A549 (cell line): Measurements from ENCODE around the gene SAMD3.

Source experiments
- CBX8 ChIP-seq: fragments of 200-600 bp; sonication (generic); IDR thresholded peaks from 2 replicates; pipeline ENCODE4 v1.6.1; 2016
- E2F6 ChIP-seq: IDR thresholded peaks from 2 replicates; pipeline ENCODE4 v1.6.1; 2012; ENCODE audit warnings: low read depth, borderline replicate concordance
- EHF ChIP-seq: fragments of 250-450 bp; sonication (Bioruptor Pico); IDR thresholded peaks from 2 replicates; pipeline ENCODE4 v1.5.0; 2020; ENCODE audit warnings: mild to moderate bottlenecking
- EP300 ChIP-seq, 2 experiments: fragments of >200 bp; sonication (Bioruptor Twin); formaldehyde crosslinking; IDR thresholded peaks; 2 replicates in 1 of 2; 3 replicates in 1 of 2; pipeline ENCODE4 v1.6.1; 2016 to 2017
- JUN ChIP-seq, 2 experiments: fragments of >200 bp; sonication (Bioruptor Twin); formaldehyde crosslinking; IDR thresholded peaks; 2 replicates in 1 of 2; 3 replicates in 1 of 2; pipeline ENCODE4 v1.6.1; 2016 to 2017
- MAFK ChIP-seq: fragments of 450-650 bp; IDR thresholded peaks from 2 replicates; pipeline ENCODE4 v1.6.1; 2014; ENCODE audit not compliant: partially characterized antibody
- MYC ChIP-seq: IDR thresholded peaks from 2 replicates; pipeline ENCODE4 v1.6.1; 2012; ENCODE audit warnings: mild to moderate bottlenecking, inconsistent platforms, low read length, improper control_type of control experiment, borderline replicate concordance
- POLR2A ChIP-seq: IDR thresholded peaks from 2 replicates; pipeline ENCODE4 v1.6.1; 2012; ENCODE audit warnings: mild to moderate bottlenecking, low read length
- RAD21 ChIP-seq, 2 experiments: fragments of >200 bp in 1 of 2; sonication (Bioruptor Twin) in 1 of 2; formaldehyde crosslinking in 1 of 2; IDR thresholded peaks in 1 of 2; conservative IDR thresholded peaks in 1 of 2; 2 replicates in 1 of 2; 3 replicates in 1 of 2; pipeline ENCODE4 v1.6.1; 2012 to 2018; ENCODE audit warnings: inconsistent platforms in 1 of 2
- SMC3 ChIP-seq: fragments of >200 bp; sonication (Bioruptor Twin); formaldehyde crosslinking; IDR thresholded peaks from 3 replicates; pipeline ENCODE4 v1.6.1; 2018; ENCODE audit warnings: inconsistent platforms
- SREBF2 ChIP-seq: fragments of 450-650 bp; IDR thresholded peaks from 2 replicates; pipeline ENCODE4 v1.6.1; 2014; ENCODE audit warnings: mild to moderate bottlenecking, moderate library complexity
- USF2 ChIP-seq: fragments of 450-650 bp; IDR thresholded peaks from 2 replicates; pipeline ENCODE4 v1.6.1; 2014; ENCODE audit warnings: antibody characterized with exemption
- TF ChIP-seq, protein P1 (sequence below): fragments of >200 bp; sonication (Bioruptor Twin); formaldehyde crosslinking; IDR thresholded peaks from 3 replicates; pipeline ENCODE4 v1.5.1; 2016

- TF ChIP-seq SREBF2, result no peak
- no peak for TF ChIP-seq MYC
- TF ChIP-seq, protein P1, sequence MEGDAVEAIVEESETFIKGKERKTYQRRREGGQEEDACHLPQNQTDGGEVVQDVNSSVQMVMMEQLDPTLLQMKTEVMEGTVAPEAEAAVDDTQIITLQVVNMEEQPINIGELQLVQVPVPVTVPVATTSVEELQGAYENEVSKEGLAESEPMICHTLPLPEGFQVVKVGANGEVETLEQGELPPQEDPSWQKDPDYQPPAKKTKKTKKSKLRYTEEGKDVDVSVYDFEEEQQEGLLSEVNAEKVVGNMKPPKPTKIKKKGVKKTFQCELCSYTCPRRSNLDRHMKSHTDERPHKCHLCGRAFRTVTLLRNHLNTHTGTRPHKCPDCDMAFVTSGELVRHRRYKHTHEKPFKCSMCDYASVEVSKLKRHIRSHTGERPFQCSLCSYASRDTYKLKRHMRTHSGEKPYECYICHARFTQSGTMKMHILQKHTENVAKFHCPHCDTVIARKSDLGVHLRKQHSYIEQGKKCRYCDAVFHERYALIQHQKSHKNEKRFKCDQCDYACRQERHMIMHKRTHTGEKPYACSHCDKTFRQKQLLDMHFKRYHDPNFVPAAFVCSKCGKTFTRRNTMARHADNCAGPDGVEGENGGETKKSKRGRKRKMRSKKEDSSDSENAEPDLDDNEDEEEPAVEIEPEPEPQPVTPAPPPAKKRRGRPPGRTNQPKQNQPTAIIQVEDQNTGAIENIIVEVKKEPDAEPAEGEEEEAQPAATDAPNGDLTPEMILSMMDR, result no peak
- TF ChIP-seq RAD21 (conservative IDR thresholded peaks at IDR 0.05 in 1 of 2, IDR thresholded peaks at IDR 0.05 in 1 of 2), result no peak
- no peak for TF ChIP-seq SMC3
- no peak for TF ChIP-seq POLR2A
- no peak for TF ChIP-seq CBX8
- TF ChIP-seq USF2, result no peak
- no peak for TF ChIP-seq EHF (CRISPR knock-in tag)
- no peak for TF ChIP-seq EP300 (IDR thresholded peaks at IDR 0.05)
- TF ChIP-seq MAFK, result no peak
- TF ChIP-seq E2F6, result no peak
- TF ChIP-seq JUN (IDR thresholded peaks at IDR 0.05), result no peak
These were observed 6.9 kb upstream of the SAMD3 start for GRCh38 chr6:130229645-130230044.
